GM12892 (cell line): ENCODE measurements around the gene LENEP.

ENCODE experiments used
- POLR2A ChIP-seq: IDR thresholded peaks from 2 replicates; pipeline ENCODE4 v1.6.1; 2011; ENCODE audit warnings: low read depth, low read length, control low read depth
- POLR2AphosphoS5 ChIP-seq: IDR thresholded peaks from 2 replicates; pipeline ENCODE4 v1.6.1; 2011; ENCODE audit warnings: low read depth, low read length, control low read depth

- no peak for TF ChIP-seq POLR2AphosphoS5
- no peak for TF ChIP-seq POLR2A
Observed at GRCh38 chr1:155018617-155019348, 25.4 kb downstream of the LENEP start.
